NCI-H1105 treated with DMSO at 0.1 percent for 48 hours (cell line): ENCODE measurements around the gene DHRS13.
"Not testable (repeated sequence)": the region's sequence is repeated elsewhere in the genome, so short reads cannot be mapped to it uniquely, and the experiment has no call there.

Experiments used
- DNase-seq: peaks from one replicate; lab custom pipeline; 2025; lab: John Stamatoyannopoulos, UW

Gene DHRS13

DNA sequence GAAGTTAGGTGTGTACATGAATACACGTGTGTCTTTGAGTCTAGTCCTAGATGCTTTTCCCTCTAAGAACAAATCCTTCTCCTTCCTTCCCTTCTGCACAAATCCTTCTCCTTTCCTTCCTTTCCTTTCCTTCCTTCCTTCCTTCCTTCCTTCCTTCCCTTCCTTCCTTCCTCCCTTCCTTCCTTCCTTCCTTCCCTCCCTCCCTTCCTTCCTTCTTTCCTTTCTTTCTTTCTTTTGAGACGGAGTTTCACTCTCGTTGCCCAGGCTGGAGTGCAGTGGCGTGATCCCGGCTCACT, 615 bp upstream of the DHRS13 start:
- DNase-seq, result not testable (repeated sequence)

DNA sequence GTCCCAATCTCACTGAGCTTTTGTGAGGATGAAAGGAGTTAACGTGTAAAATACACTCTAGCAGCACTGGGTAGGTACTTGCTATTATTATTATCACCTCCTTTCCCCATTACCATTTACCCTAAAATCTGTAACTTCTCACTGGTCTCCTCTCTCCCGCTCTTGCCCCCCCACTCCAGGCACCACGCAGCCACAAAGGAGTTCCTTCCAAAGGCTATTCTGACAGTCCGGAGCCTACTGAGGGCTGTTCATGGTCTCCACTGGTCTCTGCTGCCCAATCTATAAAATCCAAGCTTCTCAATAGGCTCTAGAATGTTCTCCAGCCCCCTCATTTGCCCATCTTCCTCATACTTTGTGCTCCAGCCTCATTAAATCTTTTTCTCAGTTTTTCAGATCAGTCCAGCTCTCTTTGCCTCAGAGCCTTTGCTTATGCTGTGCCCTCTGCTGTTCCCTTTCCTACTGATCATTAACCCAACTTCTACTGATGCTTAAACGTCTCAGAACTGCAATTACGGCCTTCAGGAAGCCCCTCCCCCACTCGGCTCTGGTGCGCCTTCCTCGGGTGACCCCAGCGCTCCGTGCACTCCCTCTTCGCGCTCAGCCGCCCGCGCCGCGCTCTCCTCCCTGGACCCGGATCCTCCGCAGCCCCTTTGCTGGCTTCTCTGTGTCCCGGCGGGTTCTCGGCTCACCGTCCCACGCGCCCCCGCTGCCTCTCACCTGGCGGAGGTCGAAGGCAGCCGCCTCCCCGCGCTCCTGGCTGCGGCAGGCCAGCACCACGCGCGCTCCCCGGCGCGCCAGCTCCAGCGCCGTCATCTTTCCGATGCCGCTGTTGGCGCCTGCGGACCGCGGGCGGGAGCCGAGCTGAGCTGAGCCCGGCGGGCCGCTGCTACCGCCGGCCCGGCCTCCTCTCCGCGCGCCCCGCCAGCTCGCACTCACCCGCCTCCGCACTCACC, 737 bp downstream of the DHRS13 start:
- DNase-seq, result peak; percentile 71

- DNase-seq, result no peak
Observed at GRCh38 chr17:28900986-28901726, 1.7 kb downstream of the DHRS13 start.

- no peak for DNase-seq
Observed at GRCh38 chr17:28899212-28899815, 3.6 kb downstream of the DHRS13 start.

DNA sequence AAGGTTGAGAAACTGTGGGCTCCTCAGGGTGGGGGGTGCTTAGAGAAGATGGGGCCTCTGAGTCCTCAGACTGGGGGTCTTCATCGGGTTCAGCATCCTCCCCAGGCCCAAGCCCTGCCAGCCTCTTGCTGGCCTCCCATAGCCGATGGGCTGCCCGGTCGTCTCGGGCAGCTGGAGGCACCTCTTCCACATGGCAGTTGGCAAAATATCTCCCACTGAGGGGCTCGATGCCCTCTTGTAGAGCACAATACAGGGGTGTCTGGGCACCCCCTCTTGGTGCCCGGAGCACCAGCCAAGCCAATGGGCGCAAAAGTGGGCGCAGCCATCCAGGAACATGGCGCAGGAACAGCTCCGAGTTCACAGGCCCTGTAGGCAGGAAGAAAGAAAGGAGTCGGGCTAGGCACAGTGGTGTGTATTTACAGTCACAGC, 4.3 kb downstream of the DHRS13 start:
- DNase-seq, result no peak

GRCh38 chr17:28897769-28898526, 4.9 kb downstream of the DHRS13 start:
- peak; percentile 26 for DNase-seq

GRCh38 chr17:28896884-28897768, 5.8 kb downstream of the DHRS13 start, which contains the start of gene FLOT2:
Gene FLOT2 (minus strand): TSS chr17:28897733. CDS start chr17:28897574, 159 bp downstream.
- DNase-seq, result peak; percentile 72

DNA sequence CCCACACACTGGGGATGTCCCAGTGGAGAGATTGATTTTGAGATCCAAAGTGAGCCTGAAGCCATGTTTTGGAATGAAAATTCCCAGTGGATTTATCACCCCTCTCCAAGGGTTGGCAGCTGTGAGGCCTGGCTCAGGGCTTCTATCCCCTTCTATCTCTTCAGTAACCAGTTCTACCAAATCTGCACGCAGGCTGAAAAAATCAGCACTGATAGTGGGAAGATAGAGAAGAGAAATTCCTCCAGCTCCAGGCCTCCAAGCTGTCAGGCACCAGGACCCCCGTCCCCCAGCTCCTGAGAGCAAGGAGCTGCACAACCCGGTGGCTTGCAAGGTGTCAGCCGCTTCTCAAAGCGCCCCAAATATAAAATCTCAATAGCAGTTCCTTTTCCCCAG, 6.4 kb downstream of the DHRS13 start:
- DNase-seq, result no peak

DNA sequence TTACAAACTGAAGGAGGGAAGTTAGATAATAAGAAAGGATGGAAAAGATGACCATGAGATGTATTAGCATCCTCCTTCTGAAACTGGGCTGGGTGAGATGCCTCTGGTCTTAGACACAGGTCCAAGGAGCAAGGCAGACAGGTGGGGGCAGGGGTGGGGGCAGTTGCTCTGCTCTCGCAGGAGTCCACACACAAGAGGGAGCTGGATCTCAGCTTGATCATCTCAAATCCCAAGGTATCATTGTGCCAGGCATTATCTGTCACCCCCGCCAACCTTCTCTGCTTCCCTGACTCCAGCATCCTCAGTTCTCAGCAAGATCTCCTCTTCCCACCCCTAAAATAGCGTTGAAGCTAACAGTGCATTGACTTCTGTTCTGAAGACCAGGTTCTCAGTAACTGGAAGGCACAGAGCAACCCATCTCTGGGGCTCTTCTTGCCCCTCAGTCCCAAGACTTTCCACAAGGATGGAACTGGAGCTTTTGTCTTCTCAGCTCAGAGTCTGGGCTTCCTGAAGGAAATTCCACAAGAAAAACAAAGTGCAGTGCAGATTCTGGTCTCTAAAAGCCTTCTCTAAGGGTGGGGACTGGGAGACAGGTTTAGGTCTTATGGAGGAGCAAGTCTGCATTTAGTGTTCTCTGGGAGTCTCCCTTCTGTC, 7.0 kb downstream of the DHRS13 start:
- DNase-seq, result no peak

- DNase-seq, result not testable (repeated sequence)
Observed at GRCh38 chr17:28893248-28894183, 9.4 kb downstream of the DHRS13 start.

- DNase-seq, result no peak
Observed at GRCh38 chr17:28892024-28892423, 10.9 kb downstream of the DHRS13 start.

DNA sequence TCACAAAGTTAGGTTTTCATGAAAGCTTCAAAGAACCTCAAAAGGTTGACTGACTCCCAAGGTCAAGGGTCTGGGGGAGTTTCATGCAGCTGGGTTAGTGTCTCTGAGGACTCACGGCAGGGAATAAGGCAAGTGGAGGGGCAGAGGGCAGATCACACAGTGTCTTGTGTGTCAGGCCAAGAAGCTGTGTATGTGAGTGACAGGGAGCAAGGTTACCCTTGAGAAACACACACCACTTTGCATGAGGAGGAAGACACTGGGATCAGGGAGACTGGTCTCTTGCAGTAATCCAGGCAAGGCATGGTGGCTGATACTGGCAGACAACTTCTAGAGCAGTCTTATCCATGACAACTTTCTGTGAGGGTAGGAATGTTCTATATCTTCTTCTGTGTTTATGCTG, 11.7 kb downstream of the DHRS13 start:
- DNase-seq, result no peak

GRCh38 chr17:28889996-28890395, 12.9 kb downstream of the DHRS13 start:
- no peak for DNase-seq

- DNase-seq, result no peak
Observed at GRCh38 chr17:28888832-28889231, 14.0 kb downstream of the DHRS13 start.

DNA sequence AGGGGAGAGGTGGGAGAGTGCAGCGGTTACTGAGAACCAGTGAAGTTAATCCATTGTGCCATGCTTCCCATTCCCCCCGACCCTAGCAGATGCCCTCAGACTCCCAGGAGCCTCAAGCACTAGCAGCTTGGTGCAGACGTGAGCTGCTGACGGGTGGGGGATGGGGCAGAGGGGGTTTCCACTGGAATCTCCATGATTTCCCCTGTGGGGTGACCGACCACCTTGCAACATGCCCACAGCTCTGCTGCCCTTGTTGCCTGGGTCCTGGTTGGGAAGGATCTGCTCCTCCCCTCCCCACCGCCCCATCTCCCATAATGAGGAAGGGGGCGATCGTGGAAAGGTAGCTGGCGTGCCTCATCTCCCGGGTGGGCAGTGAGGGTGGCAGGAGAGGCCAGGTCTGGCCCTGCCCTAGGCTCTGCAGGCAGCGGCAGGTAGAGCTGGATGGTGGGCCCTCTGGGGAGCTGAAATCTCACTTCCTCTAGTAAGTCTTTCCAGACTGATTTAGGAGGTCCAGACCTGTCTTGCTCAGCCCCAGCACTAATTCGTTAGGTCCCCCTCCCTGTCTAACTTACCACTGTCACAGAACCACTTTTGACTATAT, 14.9 kb downstream of the DHRS13 start:
- no peak for DNase-seq

- no peak for DNase-seq
Observed at GRCh38 chr17:28885951-28886350, 16.9 kb downstream of the DHRS13 start.

- no peak for DNase-seq
Observed at GRCh38 chr17:28885363-28885762, 17.5 kb downstream of the DHRS13 start.

DNA sequence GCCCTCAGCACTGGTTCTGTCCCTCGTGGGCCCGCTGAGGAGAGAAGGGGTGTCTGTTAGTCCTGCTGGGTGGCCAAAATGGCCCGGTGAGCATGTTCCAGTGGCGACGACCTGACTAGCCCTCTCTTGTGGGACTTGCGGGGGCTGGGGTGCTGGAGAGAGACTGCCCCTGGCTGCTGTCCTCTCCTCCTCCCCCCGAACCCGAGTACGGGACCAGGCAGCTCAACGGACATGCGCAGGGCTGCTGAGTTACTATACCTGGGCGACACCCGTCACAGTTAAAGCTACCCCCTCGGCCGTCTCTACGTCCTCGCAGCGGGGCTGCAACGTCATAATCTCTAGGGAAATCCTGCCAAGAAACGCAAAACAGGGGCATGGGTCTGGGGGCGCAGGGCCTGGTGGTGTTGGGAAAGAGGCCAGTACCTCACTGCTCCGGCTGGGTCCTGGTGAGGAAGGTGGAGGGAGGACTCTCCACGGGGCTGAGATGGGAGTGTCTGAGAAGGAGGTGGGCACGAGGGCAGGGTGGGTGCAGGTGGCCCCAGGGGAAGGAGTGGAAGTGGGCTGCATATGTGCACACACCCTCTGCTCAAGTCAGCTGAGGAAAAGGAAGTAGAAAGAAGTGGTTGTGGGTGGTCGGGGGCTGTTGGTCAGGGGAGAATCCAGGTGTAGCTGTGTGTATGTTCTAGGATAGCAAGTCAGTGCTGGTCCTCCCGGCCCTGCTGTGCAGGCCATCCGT, 18.7 kb downstream of the DHRS13 start:
- no peak for DNase-seq
